Activated CD8-positive, alpha-beta memory T cell treated with anti-CD3 and anti-CD28 coated beads for 24 hours (primary cell): ENCODE results near the gene MYBL2.
"Not testable (repeated sequence)": the region's sequence is repeated elsewhere in the genome, so short reads cannot be mapped to it uniquely, and the experiment has no call there.

ENCODE experiments used
- DNase-seq: peaks from one replicate; pipeline ENCODE4 v3.0.0-alpha.2; 2020

MYBL2 gene

GRCh38 chr20:43666376-43667328, at the start of gene MYBL2:
Gene MYBL2 (plus strand): TSS chr20:43667114. CDS start chr20:43667284, 170 bp downstream.
- DNase-seq, result peak; percentile 88

GRCh38 chr20:43631598-43631997, 35.3 kb upstream of the MYBL2 start:
- DNase-seq, result no peak

- DNase-seq, result no peak
Observed at GRCh38 chr20:43636429-43636828, 30.5 kb upstream of the MYBL2 start.

DNA sequence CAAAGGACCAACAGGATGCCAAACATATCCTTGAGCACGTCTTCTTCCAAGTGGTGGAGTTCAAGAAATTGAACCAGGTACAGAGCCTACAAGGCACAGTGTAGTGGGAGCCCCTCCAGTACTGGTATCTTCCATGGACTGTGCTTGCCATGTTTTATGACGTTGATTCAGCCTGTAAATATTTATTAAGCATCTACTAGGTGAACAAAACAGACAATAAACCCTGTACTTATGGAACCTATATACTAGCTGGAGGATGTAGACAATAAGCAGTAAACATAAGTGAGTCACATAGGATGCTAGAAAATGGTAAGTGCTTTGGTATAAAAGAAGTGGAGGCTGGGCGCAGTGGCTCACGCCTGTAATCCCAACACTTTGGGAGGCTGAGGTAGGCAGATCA, 24.4 kb upstream of the MYBL2 start:
- no peak for DNase-seq

- no peak for DNase-seq
Observed at GRCh38 chr20:43650997-43651525, 15.9 kb upstream of the MYBL2 start.

DNA sequence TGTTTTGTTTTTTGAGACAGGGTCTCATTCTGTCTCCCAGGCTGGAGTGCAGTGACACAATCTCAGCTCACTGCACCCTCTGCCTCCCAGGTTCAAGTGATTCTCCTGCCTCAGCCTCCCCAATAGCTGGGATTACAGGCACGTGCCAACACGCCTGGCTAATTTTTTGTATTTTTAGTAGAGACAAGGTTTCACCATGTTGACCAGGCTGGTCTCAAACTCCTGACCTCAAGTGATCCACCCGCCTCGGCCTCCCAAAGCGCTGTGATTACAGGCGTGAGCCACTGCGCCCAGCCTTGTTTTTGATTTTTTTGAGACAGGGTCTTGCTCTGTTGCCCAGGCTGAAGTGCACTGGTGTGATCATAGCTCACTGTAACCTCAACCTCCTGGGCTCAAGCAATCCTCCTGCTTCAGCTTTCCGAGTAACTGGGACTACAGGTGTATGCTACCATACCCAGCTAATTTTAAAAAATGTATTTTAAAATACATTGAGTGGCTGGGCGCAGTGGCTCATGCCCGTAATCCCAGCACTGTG, 15.2 kb upstream of the MYBL2 start:
- DNase-seq, result not testable (repeated sequence)

DNA sequence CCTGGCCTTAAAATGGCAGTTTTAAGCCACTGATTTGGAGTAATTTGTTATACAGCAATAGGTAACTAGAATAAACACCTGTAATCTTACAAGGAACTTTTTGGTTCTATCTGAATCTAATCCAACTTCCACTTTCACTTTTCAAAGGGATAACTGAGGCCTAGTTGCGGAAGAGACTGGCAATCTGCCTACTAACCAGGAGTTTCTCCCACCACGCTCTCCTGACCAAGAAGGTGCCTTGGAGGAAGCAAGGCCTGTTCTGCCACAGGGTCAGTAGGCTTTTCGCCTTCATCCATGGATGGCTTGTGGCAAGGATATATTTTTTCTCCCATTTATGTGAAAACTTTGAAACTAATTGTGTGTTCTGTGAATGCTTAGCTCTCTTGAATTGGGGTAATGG, 12.9 kb upstream of the MYBL2 start:
- DNase-seq, result no peak

- DNase-seq, result not testable (repeated sequence)
Observed at GRCh38 chr20:43655176-43655575, 11.7 kb upstream of the MYBL2 start.

GRCh38 chr20:43655937-43656336, 11.0 kb upstream of the MYBL2 start:
- DNase-seq, result no peak

GRCh38 chr20:43658069-43658722, 8.7 kb upstream of the MYBL2 start:
- DNase-seq, result no peak

DNA sequence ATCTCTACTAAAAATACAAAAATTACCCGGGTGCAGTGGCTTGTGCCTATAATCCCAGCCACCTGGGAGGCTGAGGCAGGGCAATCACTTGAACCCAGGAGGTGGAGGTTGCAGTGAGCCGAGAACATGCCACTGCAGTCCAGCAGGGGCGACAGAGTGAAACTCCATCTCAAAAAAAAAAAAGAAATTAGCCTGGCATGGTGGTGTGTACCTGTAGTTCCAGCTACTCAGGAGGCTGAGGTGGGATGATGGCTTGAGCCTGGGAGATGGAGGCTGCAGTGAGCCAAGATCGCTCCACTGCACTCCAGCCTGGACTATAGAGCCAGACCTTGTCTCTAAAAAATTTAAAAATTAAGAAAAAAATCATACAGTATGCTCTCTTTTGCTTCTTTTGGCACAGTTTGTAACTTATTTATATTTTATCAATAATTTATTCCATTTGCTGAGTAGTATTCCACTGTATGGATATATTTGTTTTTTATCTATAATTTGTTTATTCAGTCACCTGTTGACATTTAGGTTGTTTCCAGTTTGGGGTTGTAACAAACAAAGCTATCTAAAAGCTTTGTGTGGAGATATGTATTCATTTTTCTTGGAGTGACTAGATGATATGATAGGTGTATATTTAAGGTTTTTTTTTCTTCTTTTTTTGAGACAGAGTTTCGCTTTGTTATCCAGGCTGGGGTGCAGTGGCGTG, 8.0 kb upstream of the MYBL2 start:
- DNase-seq, result no peak

- DNase-seq, result no peak
Observed at GRCh38 chr20:43662943-43663655, 3.8 kb upstream of the MYBL2 start.

GRCh38 chr20:43665466-43666176, 1.3 kb upstream of the MYBL2 start:
- no peak for DNase-seq

GRCh38 chr20:43667341-43668132, 623 bp downstream of the MYBL2 start:
- peak; percentile 61 for DNase-seq

GRCh38 chr20:43669332-43669731, 2.4 kb downstream of the MYBL2 start:
- no peak for DNase-seq

DNA sequence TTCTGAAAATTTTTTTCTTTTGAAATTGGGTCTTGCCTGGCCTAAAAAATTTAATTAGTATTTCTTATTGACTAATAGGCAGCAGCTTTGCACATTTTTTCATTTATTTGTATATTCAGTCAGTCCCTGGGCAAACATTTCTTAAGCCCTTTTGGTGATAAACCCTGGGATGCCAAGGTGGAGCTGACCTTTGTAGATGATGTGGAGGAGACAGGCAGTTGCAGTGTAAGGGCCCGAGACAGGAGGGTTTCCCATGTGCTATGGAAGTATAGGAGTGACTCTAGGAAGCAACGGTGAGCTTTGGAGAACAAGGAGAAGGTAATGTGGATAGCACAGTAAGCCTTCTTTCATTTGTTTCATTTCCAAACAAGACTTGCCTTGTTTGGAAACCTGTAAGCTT, 3.5 kb downstream of the MYBL2 start:
- DNase-seq, result no peak

GRCh38 chr20:43676368-43676767, 9.5 kb downstream of the MYBL2 start:
- DNase-seq, result no peak

GRCh38 chr20:43680981-43681380, 14.1 kb downstream of the MYBL2 start:
- no peak for DNase-seq

DNA sequence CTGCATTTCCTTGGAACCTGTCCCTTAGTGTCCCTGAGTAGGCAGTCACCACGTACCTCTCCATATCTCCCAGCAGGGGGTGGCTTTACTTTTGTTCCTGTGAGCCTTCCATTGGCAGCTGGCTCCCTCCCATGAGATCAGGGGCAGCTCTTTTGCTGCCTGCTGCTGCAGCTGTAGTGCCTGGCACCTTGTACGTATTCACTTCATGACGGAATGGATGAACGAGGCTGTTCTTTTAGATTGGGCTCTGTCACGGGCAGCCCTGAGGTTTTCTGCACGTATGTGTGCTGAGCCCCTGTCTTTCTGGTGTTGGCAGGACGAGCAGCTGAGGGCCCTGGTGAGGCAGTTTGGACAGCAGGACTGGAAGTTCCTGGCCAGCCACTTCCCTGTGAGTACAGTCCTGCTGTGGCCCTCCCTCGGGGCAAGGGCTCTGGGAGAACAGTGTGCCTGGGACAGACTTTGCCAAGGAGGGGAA, 14.6 kb downstream of the MYBL2 start:
- no peak for DNase-seq

- no peak for DNase-seq
Observed at GRCh38 chr20:43681991-43682410, 15.1 kb downstream of the MYBL2 start.

DNA sequence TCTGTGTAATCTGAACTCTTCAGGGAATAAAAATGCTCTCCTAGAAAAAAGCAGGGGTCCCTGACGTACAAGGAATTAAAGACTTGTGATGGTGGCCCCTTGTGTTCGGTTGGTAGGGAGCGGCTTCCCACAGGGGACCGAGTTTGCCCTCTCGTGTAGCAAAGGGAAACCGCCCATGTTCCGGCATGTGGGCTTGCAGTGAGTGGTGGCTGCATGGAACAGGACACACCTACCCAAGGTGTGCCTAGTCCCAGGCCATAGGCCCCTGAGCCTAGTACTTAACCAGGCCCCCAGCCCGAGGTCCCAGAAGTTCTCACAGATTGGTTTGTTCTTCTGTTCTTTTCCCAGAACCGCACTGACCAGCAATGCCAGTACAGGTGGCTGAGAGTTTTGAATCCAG, 15.5 kb downstream of the MYBL2 start:
- no peak for DNase-seq
